SK-N-SH (cell line): ENCODE results near the gene PLA2G2C. TPM values are rescaled to one million over a fixed set of nuclear protein-coding genes. Genes with fewer than 3 reads are reported as not detected.

ENCODE experiments used
- CTCF ChIA-PET: fragments of 300-600, 350-600 bp; formaldehyde crosslinking; extraction: SDS; loops from one replicate; lab custom pipeline; 2021; lab: Yijun Ruan, JAX
- POLR2A ChIA-PET: fragments of 350-600 bp; sonication (Branson Sonifier 250); formaldehyde crosslinking; extraction: SDS; loops from one replicate; lab custom pipeline; 2020; ENCODE audit warnings: antibody characterized with exemption, inconsistent platforms; lab: Yijun Ruan, JAX
- DNase-seq: peaks from one replicate; pipeline ENCODE4 v3.0.0; 2012
- H2AFZ ChIP-seq: fragments of 200-600 bp; sonication (generic); 2 replicates; pipeline ENCODE4 v1.8.1; 2016; ENCODE audit warnings: antibody characterized with exemption, mild to moderate bottlenecking, low read depth
- H3F3A ChIP-seq: fragments of 200-600 bp; sonication (generic); replicated peaks from 2 replicates; pipeline ENCODE3; 2016; ENCODE audit warnings: antibody characterized with exemption, mild to moderate bottlenecking; ENCODE audit not compliant: insufficient read depth
- H3K27ac ChIP-seq, 2 experiments: fragments of 200-500 bp in 1 of 2; fragments of 200-600 bp in 1 of 2; sonication (Bioruptor generic) in 1 of 2; sonication (generic), shearing (Covaris generic) in 1 of 2; 2 replicates each; pipeline versions ENCODE4 v1.5.1 to v1.6.1; 2014 to 2016; ENCODE audit warnings: low read depth in 2 of 2, inconsistent platforms in 1 of 2, low read length in 1 of 2, mild to moderate bottlenecking in 1 of 2, mixed read lengths in 1 of 2
- H3K27me3 ChIP-seq: fragments of 200-600 bp; sonication (generic), shearing (Covaris generic); 2 replicates; pipeline ENCODE4 v1.6.1; 2016; ENCODE audit warnings: mixed run types; ENCODE audit not compliant: insufficient read depth
- H3K36me3 ChIP-seq, 2 experiments: fragments of 200-500 bp in 1 of 2; fragments of 200-600 bp in 1 of 2; sonication (Bioruptor generic) in 1 of 2; sonication (generic) in 1 of 2; replicated peaks in 1 of 2; 2 replicates each; pipeline versions ENCODE3 to v1.5.1; 2014 to 2016; ENCODE audit warnings: low read length in 1 of 2, mild to moderate bottlenecking in 1 of 2; ENCODE audit not compliant: insufficient read depth in 2 of 2, control insufficient read depth in 1 of 2
- H3K4me1 ChIP-seq, 2 experiments: fragments of 200-500 bp in 1 of 2; fragments of 200-600 bp in 1 of 2; sonication (Bioruptor generic) in 1 of 2; sonication (generic), shearing (Covaris generic) in 1 of 2; 2 replicates each; pipeline versions ENCODE4 v1.5.1 to v1.6.1; 2014 to 2016; ENCODE audit warnings: low read depth in 1 of 2, low read length in 1 of 2, mixed run types in 1 of 2; ENCODE audit not compliant: insufficient read depth in 2 of 2, control insufficient read depth in 1 of 2
- H3K4me2 ChIP-seq: fragments of 200-600 bp; sonication (generic), shearing (Covaris generic); 2 replicates; pipeline ENCODE4 v1.6.1; 2017; ENCODE audit warnings: mixed run types
- H3K4me3 ChIP-seq, 2 experiments: fragments of 200-500 bp in 1 of 2; fragments of 200-600 bp in 1 of 2; sonication (Bioruptor generic) in 1 of 2; sonication (generic), shearing (Covaris generic) in 1 of 2; 2 replicates each; pipeline versions ENCODE4 v1.5.1 to v1.8.1; 2014 to 2016; ENCODE audit warnings: low read depth in 2 of 2, inconsistent platforms in 1 of 2, low read length in 1 of 2, mild to moderate bottlenecking in 1 of 2, mixed read lengths in 1 of 2, moderate library complexity in 1 of 2
- H3K79me2 ChIP-seq: fragments of 200-600 bp; sonication (generic); 2 replicates; pipeline ENCODE4 v1.8.1; 2017; ENCODE audit warnings: mild to moderate bottlenecking; ENCODE audit not compliant: insufficient read depth
- H3K9ac ChIP-seq: fragments of 200-600 bp; sonication (generic); 2 replicates; pipeline ENCODE4 v1.6.1; 2017; ENCODE audit warnings: mixed run types
- H3K9me2 ChIP-seq: fragments of 200-600 bp; sonication (generic); 2 replicates; pipeline ENCODE4 v1.6.1; 2017; ENCODE audit warnings: mixed run types
- H3K9me3 ChIP-seq: fragments of 200-600 bp; sonication (generic); 2 replicates; pipeline ENCODE4 v1.6.1; 2017; ENCODE audit warnings: mixed run types, mild to moderate bottlenecking, moderate library complexity
- H4K20me1 ChIP-seq: fragments of 200-600 bp; sonication (generic); 2 replicates; pipeline ENCODE4 v1.6.1; 2017; ENCODE audit warnings: mild to moderate bottlenecking, mixed run types; ENCODE audit not compliant: insufficient read depth
- CHD2 ChIP-seq: fragments of 150-350 bp; IDR thresholded peaks from 2 replicates; pipeline ENCODE4 v1.6.1; 2018; ENCODE audit warnings: low read length; ENCODE audit not compliant: partially characterized antibody
- CTCF ChIP-seq: fragments of 200-600 bp; sonication (generic); IDR thresholded peaks from 2 replicates; pipeline ENCODE4 v1.6.1; 2017; ENCODE audit warnings: antibody characterized with exemption, mild to moderate bottlenecking, moderate library complexity
- EP300 ChIP-seq, 2 experiments: IDR thresholded peaks; 2 replicates each; pipeline versions ENCODE4 v1.4.0 to v1.6.1; 2012; ENCODE audit warnings: borderline replicate concordance in 1 of 2, low read depth in 1 of 2, low read length in 1 of 2
- FOXJ3 ChIP-seq: sonication (generic); formaldehyde crosslinking; IDR thresholded peaks from 2 replicates; pipeline ENCODE4 v1.5.1; 2020; ENCODE audit warnings: mild to moderate bottlenecking, missing genetic modification reagents
- GABPA ChIP-seq: IDR thresholded peaks from 2 replicates; pipeline ENCODE4 v1.4.0; 2012; ENCODE audit warnings: low read depth, mild to moderate bottlenecking
- MAX ChIP-seq: IDR thresholded peaks from 2 replicates; pipeline ENCODE4 v1.4.0; 2012; ENCODE audit warnings: low read depth
- MEF2A ChIP-seq: IDR thresholded peaks from 2 replicates; pipeline ENCODE4 v1.4.0; 2012; ENCODE audit warnings: low read depth, borderline replicate concordance
- MXI1 ChIP-seq: IDR thresholded peaks from 2 replicates; pipeline ENCODE4 v1.6.1; 2012; ENCODE audit warnings: mild to moderate bottlenecking, low read depth, low read length, improper control_type of control experiment
- NFIC ChIP-seq: IDR thresholded peaks from 2 replicates; pipeline ENCODE4 v1.4.0; 2012; ENCODE audit warnings: borderline replicate concordance
- NRF1 ChIP-seq: IDR thresholded peaks from 2 replicates; pipeline ENCODE4 v1.6.1; 2012; ENCODE audit warnings: low read depth, mild to moderate bottlenecking, low read length
- POLR2AphosphoS5 ChIP-seq: IDR thresholded peaks from 2 replicates; pipeline ENCODE4 v1.6.1; 2012; ENCODE audit warnings: low read depth, low read length
- RCOR1 ChIP-seq: fragments of 150-350 bp; IDR thresholded peaks from 2 replicates; pipeline ENCODE4 v1.6.1; 2017; ENCODE audit warnings: antibody characterized with exemption, low read length
- RXRA ChIP-seq: IDR thresholded peaks from 2 replicates; pipeline ENCODE4 v1.4.0; 2012; ENCODE audit warnings: low read depth, mild to moderate bottlenecking, borderline replicate concordance
- SMC3 ChIP-seq: IDR thresholded peaks from 2 replicates; pipeline ENCODE4 v1.6.1; 2012; ENCODE audit warnings: low read depth, low read length, improper control_type of control experiment
- TAF1 ChIP-seq: IDR thresholded peaks from 2 replicates; pipeline ENCODE4 v1.6.1; 2012; ENCODE audit warnings: low read depth, mild to moderate bottlenecking, low read length, moderate library complexity, borderline replicate concordance
- TEAD4 ChIP-seq: IDR thresholded peaks from 2 replicates; pipeline ENCODE4 v1.4.0; 2012; ENCODE audit warnings: mild to moderate bottlenecking, borderline replicate concordance; ENCODE audit not compliant: insufficient read depth
- USF2 ChIP-seq: fragments of 150-350 bp; IDR thresholded peaks from 2 replicates; pipeline ENCODE4 v1.6.1; 2017; ENCODE audit warnings: antibody characterized with exemption, low read length, low read depth, borderline replicate concordance
- YY1 ChIP-seq: IDR thresholded peaks from 2 replicates; pipeline ENCODE4 v1.4.0; 2012; ENCODE audit warnings: low read depth, mild to moderate bottlenecking
- WGBS: methylation state at CpG from one replicate; pipeline ENCODE4 v1.1.6; 2017; ENCODE audit warnings: low lambda C conversion rate; 5-methylcytosine and 5-hydroxymethylcytosine counted together
- polyA plus RNA-seq, 3 experiments: library from polyadenylated mRNA; depleted of rRNA; stranded (reverse); fragments of >200 nt; gene quantifications; 2 replicates each; pipeline ENCODE4 v1.2.3, GENCODE V29; 2012

PLA2G2C gene
- polyA plus RNA-seq, 1 of the 3 experiments (the other 2 are of a cell fraction) = not detected

- TF ChIP-seq EP300 (IDR thresholded peaks at IDR 0.05; ENCODE audit: borderline replicate concordance in 1 of 2, low read depth in 1 of 2, low read length in 1 of 2) = no peak
- TF ChIP-seq, all 33 proteins: peak for 0
These were observed 38.3 kb downstream of the PLA2G2C start (continued) for GRCh38 chr1:20147846-20148570.

- Histone ChIP-seq H3K4me3 (no peak overlapping the region), H3F3A (no peaks in the 10 kb centered on the region), H3K9ac (no peak overlapping the region), H3K4me2 (no peak overlapping the region), H3K36me3 (no peaks in the 10 kb centered on the region), H3K9me3 (no peaks in the 10 kb centered on the region), H3K27ac (no peak overlapping the region)
- DNase-seq = no peak
- POLR2A ChIA-PET = no interaction called here
- CTCF ChIA-PET = interaction anchor here (0.8 to 3.5 kb wide), 3 partner anchors 9 to 351 kb away, joined by 3 to 29 read pairs (median 11); no protein-coding TSS in a partner anchor
- TF ChIP-seq FOXJ3 (CRISPR knock-in tag) (no peak), TAF1 (no peak), NRF1 (no peak), CHD2 (no peak), USF2 (no peak), SMC3 (no peak), MEF2A (no peak), NFIC (no peak), RCOR1 (no peak), MAX (no peak), MXI1 (no peak), EP300 (IDR thresholded peaks at IDR 0.05; ENCODE audit: borderline replicate concordance in 1 of 2, low read depth in 1 of 2, low read length in 1 of 2) (no peak), RXRA (no peak), YY1 (no peak), TEAD4 (no peak), CTCF (no peak), POLR2AphosphoS5 (no peak), GABPA (no peak)
- TF ChIP-seq, all 33 proteins: peak for 0
- H4K20me1 ChIP-seq = no peaks in the 10 kb centered on the region
- no peaks in the 10 kb centered on the region; the same call in 1 of the 2 replicates for H3K27me3 ChIP-seq
- 50% methylated on average over 12 of the region's 13 CpGs for WGBS
- H3K4me1 ChIP-seq = no peaks in the 10 kb centered on the region
- H3K9me2 ChIP-seq = no peaks in the 10 kb centered on the region
- no peaks in the 10 kb centered on the region for H3K79me2 ChIP-seq
- H2AFZ ChIP-seq = no peak overlapping the region
These were observed 42.4 kb downstream of the PLA2G2C start for GRCh38 chr1:20143734-20144565.
